KMS-11 (cell line): ENCODE data around the gene SMCO1.

Experiments
- H2AFZ ChIP-seq: fragments of 200-600 bp; sonication (generic); 2 replicates; pipeline ENCODE4 v1.6.1; 2016; ENCODE audit warnings: antibody characterized with exemption, mixed run types, low read depth
- H3K27ac ChIP-seq: fragments of 200-600 bp; sonication (generic); 2 replicates; pipeline ENCODE4 v1.6.1; 2016; ENCODE audit warnings: mild to moderate bottlenecking, mixed run types
- H3K27me3 ChIP-seq: fragments of 200-600 bp; sonication (generic); 2 replicates; pipeline ENCODE4 v1.6.1; 2017; ENCODE audit warnings: mild to moderate bottlenecking, low read depth, mixed run types, moderate library complexity; ENCODE audit not compliant: insufficient read depth
- H3K36me3 ChIP-seq: fragments of 200-600 bp; sonication (generic); 2 replicates; pipeline ENCODE4 v1.6.1; 2017; ENCODE audit warnings: mild to moderate bottlenecking, mixed run types; ENCODE audit not compliant: insufficient read depth
- H3K4me1 ChIP-seq: fragments of 200-600 bp; sonication (generic); 2 replicates; pipeline ENCODE4 v1.6.1; 2016; ENCODE audit warnings: mild to moderate bottlenecking, low read depth, mixed run types; ENCODE audit not compliant: poor library complexity, severe bottlenecking
- H3K4me2 ChIP-seq: fragments of 200-600 bp; sonication (generic); 2 replicates; pipeline ENCODE4 v1.7.0; 2016; ENCODE audit warnings: mild to moderate bottlenecking, mixed run types
- H3K4me3 ChIP-seq: fragments of 200-600 bp; sonication (generic); IDR thresholded peaks from 2 replicates; pipeline ENCODE4 v1.6.1; 2017; ENCODE audit warnings: low read depth, low read length, mixed read lengths; ENCODE audit not compliant: insufficient read depth
- H3K79me2 ChIP-seq: fragments of 200-600 bp; sonication (generic); 2 replicates; pipeline ENCODE4 v1.6.1; 2016; ENCODE audit warnings: low read depth, mixed run types; ENCODE audit not compliant: insufficient read depth
- H3K9ac ChIP-seq: fragments of 200-600 bp; sonication (generic); 2 replicates; pipeline ENCODE4 v1.6.1; 2016; ENCODE audit warnings: mild to moderate bottlenecking, mixed run types
- H4K20me1 ChIP-seq: fragments of 200-600 bp; sonication (generic); 2 replicates; pipeline ENCODE4 v1.6.1; 2016; ENCODE audit warnings: mild to moderate bottlenecking, mixed run types; ENCODE audit not compliant: insufficient read depth
- CTCF ChIP-seq: fragments of 200-600 bp; sonication (generic); conservative IDR thresholded peaks from 2 replicates; pipeline ENCODE4 v1.6.1; 2017; ENCODE audit warnings: low read depth, mild to moderate bottlenecking, antibody characterized with exemption, low read length, moderate library complexity, mixed read lengths

The SMCO1 gene

GRCh38 chr3:196544491-196544992 is 29.4 kb upstream of the SMCO1 start:
- Histone ChIP-seq H3K36me3 (no peaks in the 10 kb centered on the region), H4K20me1 (no peaks in the 10 kb centered on the region), H3K4me3 (no peak overlapping the region)

GRCh38 chr3:196541684-196542445 is 26.7 kb upstream of the SMCO1 start:
- Histone ChIP-seq H3K4me3 (no peak overlapping the region), H3K9ac (no peak overlapping the region), H3K4me2 (no peak overlapping the region), H3K79me2 (no peaks in the 10 kb centered on the region), H3K36me3 (no peaks in the 10 kb centered on the region), H3K4me1 (no peaks in the 10 kb centered on the region), H2AFZ (no peak overlapping the region), H3K27me3 (no peaks in the 10 kb centered on the region), H3K27ac (no peak overlapping the region), H4K20me1 (no peaks in the 10 kb centered on the region)
- no peak for TF ChIP-seq CTCF

More at GRCh38 chr3:196544491-196544992, 29.4 kb upstream of the SMCO1 start:
- TF ChIP-seq CTCF = no peak
- no peaks in the 10 kb centered on the region for H3K4me1 ChIP-seq
- no peak overlapping the region for H3K27ac ChIP-seq
- no peaks in the 10 kb centered on the region for H3K79me2 ChIP-seq
- no peak overlapping the region for H3K4me2 ChIP-seq
- H3K27me3 ChIP-seq = no peaks in the 10 kb centered on the region
- no peak overlapping the region for H3K9ac ChIP-seq
- no peak overlapping the region for H2AFZ ChIP-seq

- no peak overlapping the region for H3K27ac ChIP-seq
- H3K27me3 ChIP-seq = no peaks in the 10 kb centered on the region
- H3K9ac ChIP-seq = no peak overlapping the region
- peak; percentile 90 for TF ChIP-seq CTCF
- no peaks in the 10 kb centered on the region for H3K4me1 ChIP-seq
- no peaks in the 10 kb centered on the region for H3K79me2 ChIP-seq
- H4K20me1 ChIP-seq = no peaks in the 10 kb centered on the region
- H3K4me3 ChIP-seq = no peak overlapping the region
- no peaks in the 10 kb centered on the region for H3K36me3 ChIP-seq
- no peak overlapping the region for H3K4me2 ChIP-seq
- no peak overlapping the region for H2AFZ ChIP-seq
Measured at GRCh38 chr3:196537319-196537984, 22.3 kb upstream of the SMCO1 start.

- no peaks in the 10 kb centered on the region for H4K20me1 ChIP-seq
- no peaks in the 10 kb centered on the region for H3K79me2 ChIP-seq
- no peak overlapping the region for H3K4me2 ChIP-seq
- H3K36me3 ChIP-seq = no peaks in the 10 kb centered on the region
- no peak overlapping the region for H3K27ac ChIP-seq
- no peak overlapping the region for H3K4me3 ChIP-seq
- no peak for TF ChIP-seq CTCF
- no peak overlapping the region for H2AFZ ChIP-seq
- peaks cover 4% of the 10 kb centered on the region for H3K4me1 ChIP-seq
- no peaks in the 10 kb centered on the region for H3K27me3 ChIP-seq
- no peak overlapping the region for H3K9ac ChIP-seq
Measured at GRCh38 chr3:196533260-196533681, 18.1 kb upstream of the SMCO1 start.
